Dendritic cell treated with granulocyte-macrophage colony-stimulating factor and Interleukin-4, amounts not matched to agents 40 ng/mL and 50 ng/mL, for 4 days (primary cell): Measurements from ENCODE around the gene OMP.
"Not testable (repeated sequence)": the region's sequence is repeated elsewhere in the genome, so short reads cannot be mapped to it uniquely, and the experiment has no call there.

ENCODE experiments used
- H3K27ac Mint-ChIP-seq: one replicate; pipeline ENCODE4 v1.8.0; 2022; ENCODE audit warnings: mild to moderate bottlenecking, mixed read lengths
- H3K27me3 Mint-ChIP-seq: one replicate; pipeline ENCODE4 v1.8.0; 2022; ENCODE audit warnings: mild to moderate bottlenecking, mixed read lengths
- H3K36me3 Mint-ChIP-seq: one replicate; pipeline ENCODE4 v1.8.0; 2022; ENCODE audit warnings: low read depth, mixed read lengths
- H3K4me1 Mint-ChIP-seq: one replicate; pipeline ENCODE4 v1.8.0; 2022; ENCODE audit warnings: low read depth, mixed read lengths
- H3K4me3 Mint-ChIP-seq: one replicate; pipeline ENCODE4 v1.8.0; 2022; ENCODE audit warnings: mild to moderate bottlenecking, moderate library complexity, mixed read lengths
- H3K9me3 Mint-ChIP-seq: one replicate; pipeline ENCODE4 v1.8.0; 2022; ENCODE audit warnings: mixed read lengths
- intact Hi-C: fragments of 100-400 bp; cut with micrococcal nuclease; formaldehyde crosslinking; loops from one replicate; pipeline ENCODE4 v1.15.0; 2022

Gene OMP

GRCh38 chr11:77102246-77103210 is at the start of gene OMP:
OMP (plus strand) TSS chr11:77102840; CDS start chr11:77102840, 0 bp downstream.
- Mint-ChIP-seq H3K9me3 (no peaks in the 10 kb centered on the region), H3K4me3 (no peak within 1 kb of the TSS), H3K27ac (no peak within 1 kb of the TSS), H3K4me1 (no peaks in the 10 kb centered on the region), H3K36me3 (no peaks in the 10 kb centered on the region), H3K27me3 (peaks cover 4% of the 10 kb centered on the region)
- intact Hi-C loops = no loop called here

- no peaks in the 10 kb centered on the region for H3K36me3 Mint-ChIP-seq
- H3K4me1 Mint-ChIP-seq = no peaks in the 10 kb centered on the region
- peaks cover 19% of the 10 kb centered on the region for H3K9me3 Mint-ChIP-seq
- H3K27ac Mint-ChIP-seq = no peak overlapping the region
- no peak overlapping the region for H3K4me3 Mint-ChIP-seq
- H3K27me3 Mint-ChIP-seq = peaks cover 9% of the 10 kb centered on the region
- intact Hi-C loops = no loop called here
Measured at GRCh38 chr11:77053217-77054015, 49.2 kb upstream of the OMP start.

- Mint-ChIP-seq H3K36me3 (no peaks in the 10 kb centered on the region), H3K27me3 (peaks cover 12% of the 10 kb centered on the region), H3K4me3 (no peak overlapping the region), H3K9me3 (peaks cover 19% of the 10 kb centered on the region), H3K27ac (no peak overlapping the region), H3K4me1 (no peaks in the 10 kb centered on the region)
- intact Hi-C loops = no loop called here
Measured at GRCh38 chr11:77054084-77054483, 48.6 kb upstream of the OMP start.

GRCh38 chr11:77055101-77055561 is 47.5 kb upstream of the OMP start:
- Mint-ChIP-seq H3K27me3 (peaks cover 16% of the 10 kb centered on the region), H3K4me1 (no peaks in the 10 kb centered on the region), H3K4me3 (no peak overlapping the region), H3K9me3 (peaks cover 19% of the 10 kb centered on the region), H3K36me3 (no peaks in the 10 kb centered on the region), H3K27ac (no peak overlapping the region)
- intact Hi-C loops = no loop called here

GRCh38 chr11:77055913-77056312 is 46.7 kb upstream of the OMP start:
- Mint-ChIP-seq H3K27ac (no peak overlapping the region), H3K27me3 (peaks cover 17% of the 10 kb centered on the region), H3K4me1 (no peaks in the 10 kb centered on the region), H3K4me3 (no peak overlapping the region), H3K36me3 (no peaks in the 10 kb centered on the region), H3K9me3 (peaks cover 19% of the 10 kb centered on the region)
- intact Hi-C loops = no loop called here

GRCh38 chr11:77056814-77057402 is 45.7 kb upstream of the OMP start:
- Mint-ChIP-seq H3K36me3 (no peaks in the 10 kb centered on the region), H3K4me3 (no peak overlapping the region), H3K27me3 (peaks cover 20% of the 10 kb centered on the region), H3K27ac (no peak overlapping the region), H3K4me1 (no peaks in the 10 kb centered on the region), H3K9me3 (peaks cover 24% of the 10 kb centered on the region)
- intact Hi-C loops = no loop called here

GRCh38 chr11:77057938-77058474 is 44.6 kb upstream of the OMP start:
- intact Hi-C loops = no loop called here
- no peak overlapping the region for H3K4me3 Mint-ChIP-seq
- H3K27me3 Mint-ChIP-seq = peaks cover 17% of the 10 kb centered on the region
- H3K36me3 Mint-ChIP-seq = no peaks in the 10 kb centered on the region
- H3K9me3 Mint-ChIP-seq = peaks cover 26% of the 10 kb centered on the region
- no peaks in the 10 kb centered on the region for H3K4me1 Mint-ChIP-seq
- no peak overlapping the region for H3K27ac Mint-ChIP-seq

- Mint-ChIP-seq H3K4me3 (no peak overlapping the region), H3K9me3 (peaks cover 26% of the 10 kb centered on the region), H3K27me3 (peaks cover 16% of the 10 kb centered on the region), H3K4me1 (no peaks in the 10 kb centered on the region), H3K27ac (no peak overlapping the region), H3K36me3 (no peaks in the 10 kb centered on the region)
- intact Hi-C loops = no loop called here
Measured at GRCh38 chr11:77058900-77059299, 43.7 kb upstream of the OMP start.

- intact Hi-C loops = no loop called here
- Mint-ChIP-seq H3K36me3 (no peaks in the 10 kb centered on the region), H3K4me3 (no peak overlapping the region), H3K4me1 (no peaks in the 10 kb centered on the region), H3K9me3 (peaks cover 26% of the 10 kb centered on the region), H3K27me3 (peaks cover 19% of the 10 kb centered on the region), H3K27ac (no peak overlapping the region)
Measured at GRCh38 chr11:77059806-77060205, 42.8 kb upstream of the OMP start.

GRCh38 chr11:77060234-77060633 is 42.4 kb upstream of the OMP start:
- Mint-ChIP-seq H3K27ac (no peak overlapping the region), H3K4me3 (no peak overlapping the region)
- intact Hi-C loops = no loop called here

GRCh38 chr11:77061258-77061657 is 41.4 kb upstream of the OMP start:
- H3K4me3 Mint-ChIP-seq, H3K27ac Mint-ChIP-seq, H3K36me3 Mint-ChIP-seq, H3K4me1 Mint-ChIP-seq, intact Hi-C loops: not testable (repeated sequence)
- peaks cover 18% of the 10 kb centered on the region for H3K9me3 Mint-ChIP-seq
- H3K27me3 Mint-ChIP-seq = peaks cover 27% of the 10 kb centered on the region

More at GRCh38 chr11:77060234-77060633, 42.4 kb upstream of the OMP start:
- H3K27me3 Mint-ChIP-seq = peaks cover 20% of the 10 kb centered on the region
- H3K9me3 Mint-ChIP-seq = peaks cover 26% of the 10 kb centered on the region
- H3K4me1 Mint-ChIP-seq = no peaks in the 10 kb centered on the region
- no peaks in the 10 kb centered on the region for H3K36me3 Mint-ChIP-seq

GRCh38 chr11:77062924-77063323 is 39.7 kb upstream of the OMP start:
- Mint-ChIP-seq H3K4me3 (no peak overlapping the region), H3K4me1 (peaks cover 11% of the 10 kb centered on the region), H3K36me3 (no peaks in the 10 kb centered on the region), H3K9me3 (peaks cover 8% of the 10 kb centered on the region), H3K27me3 (peaks cover 34% of the 10 kb centered on the region), H3K27ac (no peak overlapping the region)
- intact Hi-C loops = no loop called here

- Mint-ChIP-seq H3K4me3 (no peak overlapping the region), H3K36me3 (no peaks in the 10 kb centered on the region), H3K4me1 (peaks cover 11% of the 10 kb centered on the region), H3K27ac (no peak overlapping the region), H3K9me3 (peaks cover 8% of the 10 kb centered on the region), H3K27me3 (peaks cover 39% of the 10 kb centered on the region)
- intact Hi-C loops = no loop called here
Measured at GRCh38 chr11:77063407-77063806, 39.2 kb upstream of the OMP start.
